GM12801 (cell line): ENCODE results near the gene LRRC3.

ENCODE experiments used
- CTCF ChIP-seq: IDR thresholded peaks from one replicate; pipeline ENCODE4 v1.5.1; 2011; ENCODE audit warnings: control low read depth; ENCODE audit not compliant: insufficient read length; ENCODE audit errors: extremely low read depth

LRRC3 gene

DNA sequence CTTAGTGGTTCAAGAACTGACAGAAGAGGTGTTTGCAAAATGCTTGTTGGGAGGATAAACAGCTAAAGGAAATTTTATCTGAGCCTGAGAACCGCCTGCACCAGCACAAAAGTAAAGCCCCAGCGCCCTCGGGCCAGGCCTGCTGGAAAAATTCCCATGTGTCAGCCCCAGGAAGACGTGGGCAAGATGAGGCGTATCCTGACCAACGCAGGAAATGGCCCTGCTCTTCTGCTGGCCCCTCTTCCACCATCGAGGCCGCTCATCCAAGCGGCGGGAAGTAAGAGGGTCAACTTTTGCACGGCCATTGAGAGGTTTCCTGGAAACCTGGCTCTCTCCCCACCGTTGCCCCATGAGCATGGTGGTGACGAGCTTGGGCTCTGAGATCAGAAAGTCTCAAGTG lies 39.6 kb downstream of the LRRC3 start:
- TF ChIP-seq CTCF, result no peak

GRCh38 chr21:44495611-44496563 lies 40.6 kb downstream of the LRRC3 start:
- TF ChIP-seq CTCF, result no peak

DNA sequence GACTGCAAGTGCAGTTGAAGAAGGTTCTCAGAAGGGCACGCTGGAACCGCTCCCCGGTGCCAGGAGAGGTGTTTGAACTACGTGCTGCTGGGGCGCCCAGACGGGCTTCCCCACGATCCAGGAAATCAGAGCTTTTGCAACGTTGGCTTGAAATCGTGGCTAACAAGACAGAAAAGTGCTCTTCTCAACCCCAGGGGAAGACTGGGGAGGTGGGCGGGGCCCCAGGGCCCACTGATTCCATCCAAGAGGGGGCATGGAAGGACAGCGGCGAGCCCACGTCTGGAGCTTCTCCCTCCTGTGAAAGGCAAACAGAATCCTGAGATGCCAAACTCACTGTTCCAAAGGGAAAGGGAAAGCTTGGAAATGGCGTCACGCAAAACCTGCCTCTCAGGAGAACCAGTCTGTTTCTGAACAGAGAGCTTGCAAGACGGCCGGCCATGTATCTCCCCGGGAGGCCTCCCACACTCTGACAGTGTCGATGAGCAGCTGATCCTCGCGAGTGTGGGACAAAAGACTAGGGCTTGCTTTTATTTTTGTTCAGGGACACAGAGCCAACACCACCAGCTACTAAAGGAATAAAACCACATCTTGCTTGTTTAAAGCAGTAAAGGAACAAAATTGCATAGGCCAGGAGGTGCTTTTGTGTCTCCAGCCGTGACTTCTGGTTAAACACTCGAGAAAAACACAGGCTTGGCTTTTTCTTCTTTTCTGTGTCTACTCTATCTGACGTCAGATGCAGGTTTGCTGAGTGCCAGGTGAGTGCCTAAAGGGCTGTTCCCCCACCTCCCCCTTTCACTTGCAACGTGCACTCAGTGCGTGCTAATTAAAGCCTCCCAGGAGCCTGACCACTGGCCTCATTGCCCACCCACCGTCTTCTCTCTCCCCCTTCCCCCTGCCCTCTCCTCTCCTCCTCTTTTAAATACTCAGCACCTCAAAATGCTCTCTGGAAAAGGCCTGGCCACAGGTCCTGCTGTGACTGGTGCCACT lies 41.5 kb downstream of the LRRC3 start:
- no peak for TF ChIP-seq CTCF

DNA sequence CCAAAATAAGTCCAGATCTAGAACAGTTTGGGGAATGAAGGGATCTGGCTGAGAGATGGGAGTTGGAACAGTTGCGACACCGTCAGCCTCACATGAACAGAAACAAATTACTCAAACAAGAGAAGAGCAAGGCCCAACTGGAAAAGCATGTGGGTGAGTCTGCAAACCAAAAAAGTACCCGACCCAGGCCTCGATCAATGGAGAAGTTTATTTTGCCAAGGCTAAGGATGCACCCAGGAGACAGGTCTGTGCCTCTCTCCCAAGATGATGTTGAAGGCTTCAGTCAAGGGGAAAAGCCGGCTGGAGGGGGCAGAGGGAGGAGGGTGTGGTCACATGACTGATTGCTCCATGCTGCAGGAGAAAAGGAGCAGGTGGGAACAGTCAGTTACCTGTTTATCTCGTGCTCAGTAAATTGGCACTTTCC lies 42.4 kb downstream of the LRRC3 start:
- no peak for TF ChIP-seq CTCF

DNA sequence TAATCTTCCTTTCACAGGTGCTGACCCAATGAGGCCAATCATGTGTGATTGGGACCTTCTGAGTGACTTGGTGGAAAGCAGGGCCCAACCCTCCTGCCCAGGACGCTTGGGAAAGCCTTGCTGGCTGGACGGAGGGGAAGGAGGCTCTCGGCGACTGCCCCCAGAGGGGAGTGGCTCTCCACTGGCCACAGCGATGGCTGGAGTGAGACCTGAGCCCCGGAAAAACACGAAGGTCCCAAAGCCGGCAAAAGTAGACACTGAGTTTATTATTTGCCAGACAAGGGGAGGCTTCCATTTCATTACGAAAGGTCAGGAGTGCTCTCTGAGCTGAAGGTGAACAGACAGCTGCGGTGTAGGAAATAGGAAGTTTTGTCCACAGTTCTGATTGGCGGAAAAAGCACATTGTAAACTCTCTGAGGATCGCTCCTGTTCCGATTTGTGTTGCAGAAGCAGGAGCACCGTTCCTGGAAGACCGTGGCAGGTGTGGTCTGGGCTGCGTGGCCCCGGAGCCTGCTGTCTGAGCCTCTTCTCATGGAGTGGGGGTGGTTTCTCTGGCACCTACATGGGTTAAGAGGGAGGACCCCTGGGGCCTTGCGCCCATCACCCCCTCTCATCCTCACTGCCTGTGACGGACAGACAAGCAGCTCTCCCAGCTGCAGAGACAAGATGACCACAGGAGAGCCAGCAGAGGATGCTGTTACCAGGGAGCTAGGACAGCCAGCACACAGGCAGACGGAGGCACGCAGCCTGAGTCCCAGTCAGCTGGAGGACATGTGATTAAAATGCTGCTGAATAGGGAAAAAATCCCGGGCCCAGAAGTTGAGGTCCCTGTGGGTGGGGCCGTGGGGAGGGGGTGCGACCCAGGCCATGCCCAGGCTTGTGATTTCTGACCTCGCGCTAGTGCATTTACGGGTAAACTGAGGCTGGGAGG lies 43.2 kb downstream of the LRRC3 start:
- TF ChIP-seq CTCF, result no peak

GRCh38 chr21:44499211-44499560 lies 43.9 kb downstream of the LRRC3 start:
- no peak for TF ChIP-seq CTCF
